PC-3 (cell line): ENCODE data around the gene ARL5C. TPM values are rescaled to one million over a fixed set of nuclear protein-coding genes. Genes with fewer than 3 reads are reported as not detected.

Experiments used
- ATAC-seq: fragments of 200-7000 bp; cut with Tn5 transposase; 2 replicates; pipeline ENCODE4 v1.9.1; 2020; ENCODE audit warnings: mild to moderate bottlenecking, moderate library complexity
- BruUV-seq: library from RNA; stranded (reverse); fragments of 400-500 nt; replicated peaks from 2 replicates; lab custom pipeline; 2021; lab: Mats Ljungman, UMichigan
- CTCF ChIA-PET: fragments of 300-600 bp; sonication (Branson Sonifier 250); formaldehyde crosslinking; loops from one replicate; lab custom pipeline; 2022; ENCODE audit warnings: antibody characterized with exemption; lab: Charles Lee
- POLR2A ChIA-PET: fragments of 300-600 bp; sonication (Branson Sonifier 250); formaldehyde crosslinking; loops from one replicate; lab custom pipeline; 2022; ENCODE audit warnings: antibody characterized with exemption; ENCODE audit not compliant: unreplicated experiment; lab: Charles Lee
- DNase-seq: peaks from one replicate; pipeline ENCODE4 v3.0.0-alpha.2; 2015
- H2AFZ ChIP-seq: fragments of 300-600 bp; sonication (generic); 2 replicates; pipeline ENCODE4 v1.6.0; 2016; ENCODE audit warnings: antibody characterized with exemption, low read length
- H3F3A ChIP-seq: fragments of 300-600 bp; sonication (generic); one replicate; pipeline ENCODE4 v1.6.0; 2017; ENCODE audit warnings: antibody characterized with exemption, low read length, control low read depth, mild to moderate bottlenecking; ENCODE audit not compliant: unreplicated experiment
- H3K27ac ChIP-seq: fragments of 300-600 bp; sonication (generic); 2 replicates; pipeline ENCODE4 v1.5.1; 2016; ENCODE audit warnings: mild to moderate bottlenecking, low read length
- H3K27me3 ChIP-seq: fragments of 300-600 bp; sonication (generic); 2 replicates; pipeline ENCODE4 v1.6.1; 2016; ENCODE audit warnings: low read length, mixed read lengths
- H3K36me3 ChIP-seq: fragments of 300-600 bp; sonication (generic); 2 replicates; pipeline ENCODE4 v1.6.1; 2016; ENCODE audit warnings: low read depth, mixed run types, low read length, mixed read lengths
- H3K4me1 ChIP-seq: fragments of 300-600 bp; sonication (generic); 2 replicates; pipeline ENCODE4 v1.5.1; 2016; ENCODE audit warnings: low read length; ENCODE audit not compliant: insufficient read depth
- H3K4me2 ChIP-seq: fragments of 300-600 bp; sonication (generic); 2 replicates; pipeline ENCODE4 v1.6.0; 2016; ENCODE audit warnings: low read length
- H3K4me3 ChIP-seq: fragments of 300-600 bp; sonication (generic); 2 replicates; pipeline ENCODE4 v1.5.1; 2016; ENCODE audit warnings: mild to moderate bottlenecking, low read length, mixed read lengths
- H3K79me2 ChIP-seq: fragments of 300-600 bp; sonication (generic); 2 replicates; pipeline ENCODE4 v1.6.1; 2017; ENCODE audit warnings: low read length, mixed read lengths
- H3K9ac ChIP-seq: fragments of 300-600 bp; sonication (generic); 2 replicates; pipeline ENCODE4 v1.6.0; 2016; ENCODE audit warnings: mild to moderate bottlenecking, low read length
- H3K9me2 ChIP-seq: fragments of 300-600 bp; sonication (generic); replicated peaks from 2 replicates; pipeline ENCODE4 v1.6.1; 2016; ENCODE audit warnings: mixed run types, low read length, mixed read lengths
- H3K9me3 ChIP-seq: fragments of 300-600 bp; sonication (generic); 2 replicates; pipeline ENCODE4 v1.6.1; 2016; ENCODE audit warnings: low read length, mixed read lengths
- H4K20me1 ChIP-seq: fragments of 300-600 bp; sonication (generic); 2 replicates; pipeline ENCODE4 v1.6.1; 2016; ENCODE audit warnings: low read length, mixed read lengths
- CTCF ChIP-seq: fragments of 300-600 bp; sonication (generic); conservative IDR thresholded peaks from 2 replicates; pipeline ENCODE4 v1.5.1; 2017; ENCODE audit warnings: antibody characterized with exemption, low read depth, mild to moderate bottlenecking, low read length
- EZH2 ChIP-seq: fragments of 300-600 bp; sonication (generic); IDR thresholded peaks from one replicate; pipeline ENCODE4 v1.6.1; 2017; ENCODE audit warnings: antibody characterized with exemption, mild to moderate bottlenecking, low read length; ENCODE audit not compliant: unreplicated experiment
- EZH2phosphoT487 ChIP-seq: fragments of 300-600 bp; sonication (generic); IDR thresholded peaks from 2 replicates; pipeline ENCODE4 v1.6.1; 2018; ENCODE audit warnings: mild to moderate bottlenecking, antibody characterized with exemption, low read length, borderline replicate concordance
- intact Hi-C: fragments of 100-400 bp; cut with micrococcal nuclease; formaldehyde crosslinking; loops from 2 replicates; pipeline ENCODE4 v1.9.0; 2023
- total RNA-seq: library from RNA; depleted of rRNA; stranded (reverse); fragments of >200 nt; gene quantifications from 2 replicates; pipeline ENCODE4 v1.2.3, GENCODE V29; 2014

Gene ARL5C
- total RNA-seq, 1 experiment from 2014 or later = not detected

GRCh38 chr17:39194985-39195524, 29.1 kb upstream of the ARL5C start:
- BruUV-seq = no TSS peak
- DNase-seq = no peak
- Histone ChIP-seq H3K36me3 (no peaks in the 10 kb centered on the region), H3K9ac (no peak overlapping the region), H3K4me3 (no peak overlapping the region), H4K20me1 (no peaks in the 10 kb centered on the region), H3K27me3 (no peaks in the 10 kb centered on the region), H3K9me3 (no peaks in the 10 kb centered on the region), H3K4me2 (no peak overlapping the region), H3K4me1 (peaks cover 12% of the 10 kb centered on the region; the same call in 1 of the 2 replicates), H3F3A (no peaks in the 10 kb centered on the region), H3K9me2 (no peaks in the 10 kb centered on the region), H3K27ac (no peak overlapping the region), H2AFZ (no peak overlapping the region), H3K79me2 (peaks cover 14% of the 10 kb centered on the region)
- no peak for ATAC-seq
- ChIA-PET CTCF (no interaction called here), POLR2A (no interaction called here)
- TF ChIP-seq EZH2phosphoT487 (no peak), EZH2 (no peak), CTCF (no peak)
- intact Hi-C loops = no loop called here

GRCh38 chr17:39194089-39194984, 28.4 kb upstream of the ARL5C start:
- ChIA-PET POLR2A (no interaction called here), CTCF (no interaction called here)
- ATAC-seq (no peak), DNase-seq (no peak)
- Histone ChIP-seq H4K20me1 (no peaks in the 10 kb centered on the region), H3K9me2 (no peaks in the 10 kb centered on the region), H3K27me3 (no peaks in the 10 kb centered on the region), H3F3A (no peaks in the 10 kb centered on the region), H3K4me3 (no peak overlapping the region), H2AFZ (no peak overlapping the region), H3K36me3 (no peaks in the 10 kb centered on the region), H3K27ac (no peak overlapping the region), H3K79me2 (peaks cover 13% of the 10 kb centered on the region), H3K9ac (no peak overlapping the region), H3K4me1 (peaks cover 8% of the 10 kb centered on the region; the same call in 1 of the 2 replicates), H3K9me3 (no peaks in the 10 kb centered on the region), H3K4me2 (no peak overlapping the region)
- TF ChIP-seq CTCF (no peak), EZH2phosphoT487 (no peak), EZH2 (no peak)
- BruUV-seq = no TSS peak
- intact Hi-C loops = no loop called here

DNA sequence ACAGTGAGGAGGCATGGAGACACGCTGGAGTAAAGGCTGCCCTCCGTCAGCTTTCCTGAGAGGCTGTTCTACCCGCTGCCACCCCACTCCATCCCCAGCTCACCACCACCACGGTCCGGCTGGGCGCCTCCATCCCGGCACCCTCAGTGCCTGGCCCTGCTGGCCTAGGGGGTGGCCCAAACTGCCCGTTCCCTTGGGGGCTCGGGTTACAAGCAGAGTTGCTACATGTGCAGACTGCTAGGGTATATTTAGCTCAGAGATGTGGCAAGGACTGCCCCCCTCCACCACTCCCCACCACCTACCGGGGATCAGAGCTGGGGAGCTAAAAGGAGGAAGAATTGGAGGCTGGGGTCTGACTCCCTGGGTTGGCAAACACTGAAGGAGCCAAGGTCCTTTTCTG, 27.4 kb upstream of the ARL5C start:
- Histone ChIP-seq H2AFZ (no peak overlapping the region), H3K4me3 (no peak overlapping the region), H3K4me2 (no peak overlapping the region), H3K9ac (no peak overlapping the region), H3K9me3 (no peaks in the 10 kb centered on the region), H3K27me3 (no peaks in the 10 kb centered on the region), H4K20me1 (no peaks in the 10 kb centered on the region), H3K9me2 (no peaks in the 10 kb centered on the region), H3F3A (no peaks in the 10 kb centered on the region), H3K4me1 (peaks cover 8% of the 10 kb centered on the region; the same call in 1 of the 2 replicates), H3K79me2 (peaks cover 13% of the 10 kb centered on the region), H3K27ac (no peak overlapping the region), H3K36me3 (no peaks in the 10 kb centered on the region)
- DNase-seq (no peak), ATAC-seq (no peak)
- POLR2A ChIA-PET = no interaction called here
- intact Hi-C loops = no loop called here
- CTCF ChIA-PET = no interaction called here
- no peak for TF ChIP-seq EZH2
- TF ChIP-seq EZH2phosphoT487 = no peak
- no peak for TF ChIP-seq CTCF
- no TSS peak for BruUV-seq
